Fibroblast of pulmonary artery (primary cell): ENCODE data around the gene MGLL.
A peak's percentile ranks its signal among the peaks of the same experiment; 100 is the strongest.

ENCODE experiments used
- DNase-seq: peaks from one replicate; pipeline ENCODE4 v3.0.0-alpha.2; 2010; ENCODE audit warnings: low read depth
- H3K4me3 ChIP-seq: replicated peaks from 2 replicates; pipeline ENCODE4 v1.5.1; 2011; ENCODE audit warnings: low read depth, mild to moderate bottlenecking, control low read depth, low read length, moderate library complexity
- CTCF ChIP-seq: IDR thresholded peaks from 2 replicates; pipeline ENCODE4 v1.5.1; 2011; ENCODE audit warnings: mild to moderate bottlenecking, control low read depth, low read length, inconsistent platforms; ENCODE audit errors: missing control alignments

MGLL gene

GRCh38 chr3:127722091-127722784, 100.1 kb downstream of the MGLL start:
- no peak overlapping the region for H3K4me3 ChIP-seq
- DNase-seq, result no peak
- no peak for TF ChIP-seq CTCF

DNA sequence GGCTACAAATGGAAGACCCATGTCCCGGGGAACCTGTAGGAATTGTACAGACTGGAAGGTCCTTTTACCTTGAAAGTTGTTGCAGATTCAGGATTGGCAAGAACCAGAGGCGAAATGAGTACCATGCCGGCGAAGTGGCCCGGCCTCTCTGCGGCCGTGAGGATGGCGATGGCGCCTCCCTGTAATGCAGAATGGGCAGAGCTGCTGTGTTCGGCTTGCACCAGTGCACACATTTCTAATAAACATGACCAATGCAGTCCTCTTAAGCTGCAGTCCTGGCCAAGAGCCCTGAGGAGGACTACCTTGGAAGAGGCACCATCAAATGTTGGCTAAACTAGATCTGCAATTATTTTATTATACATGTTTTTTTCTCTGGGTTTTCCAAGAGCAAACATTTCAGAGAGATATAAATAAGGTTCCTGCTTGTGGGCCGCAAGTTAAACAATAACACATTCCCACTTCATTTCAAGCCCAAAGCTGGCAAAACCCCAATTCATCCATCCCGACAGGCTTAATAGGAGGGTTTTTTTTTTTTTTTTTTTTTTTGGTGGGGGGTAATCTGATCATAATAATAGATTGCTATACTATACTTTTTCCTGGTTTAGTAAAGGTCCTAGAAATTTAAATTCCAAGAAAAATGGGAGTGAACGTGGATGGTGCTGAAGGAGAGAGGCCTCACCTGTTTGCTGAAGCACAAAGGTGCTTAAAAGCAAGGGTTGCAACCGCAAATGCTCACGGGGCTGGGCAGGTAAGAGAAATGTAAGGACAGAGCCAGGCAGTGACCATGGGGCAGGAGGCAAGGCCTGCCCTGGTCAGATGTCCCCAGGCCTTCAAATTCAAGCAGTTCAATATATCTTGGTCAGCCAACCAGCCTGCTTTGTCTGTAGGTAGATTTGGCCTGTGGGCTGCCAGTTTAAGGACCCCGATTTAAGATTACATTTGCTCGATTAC, 101.1 kb downstream of the MGLL start:
- DNase-seq, result no peak
- no peak for TF ChIP-seq CTCF
- H3K4me3 ChIP-seq, result no peak overlapping the region

- no peak overlapping the region for H3K4me3 ChIP-seq
- no peak for TF ChIP-seq CTCF
- no peak for DNase-seq
Observed at GRCh38 chr3:127720161-127720823, 102.0 kb downstream of the MGLL start.

DNA sequence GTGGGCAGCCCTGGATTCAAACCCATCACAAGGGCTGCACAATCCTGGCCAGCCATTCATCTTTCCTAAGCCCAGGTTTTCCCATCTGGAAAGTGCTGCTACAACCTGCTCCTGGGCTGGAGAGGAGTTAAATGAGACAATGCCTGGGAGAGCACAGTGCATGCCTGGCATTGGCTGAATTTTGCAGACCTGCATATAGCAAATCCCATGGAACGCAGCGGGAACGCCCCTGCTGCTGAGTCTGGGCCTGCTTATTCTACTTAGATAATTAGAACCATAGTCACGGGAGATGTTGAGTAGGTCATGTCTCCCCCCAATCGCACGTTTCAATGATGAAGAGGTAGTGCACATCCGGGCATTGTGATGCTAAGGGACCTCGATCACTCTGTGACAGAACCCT, 102.9 kb downstream of the MGLL start:
- no peak for DNase-seq
- H3K4me3 ChIP-seq, result no peak overlapping the region
- no peak for TF ChIP-seq CTCF

DNA sequence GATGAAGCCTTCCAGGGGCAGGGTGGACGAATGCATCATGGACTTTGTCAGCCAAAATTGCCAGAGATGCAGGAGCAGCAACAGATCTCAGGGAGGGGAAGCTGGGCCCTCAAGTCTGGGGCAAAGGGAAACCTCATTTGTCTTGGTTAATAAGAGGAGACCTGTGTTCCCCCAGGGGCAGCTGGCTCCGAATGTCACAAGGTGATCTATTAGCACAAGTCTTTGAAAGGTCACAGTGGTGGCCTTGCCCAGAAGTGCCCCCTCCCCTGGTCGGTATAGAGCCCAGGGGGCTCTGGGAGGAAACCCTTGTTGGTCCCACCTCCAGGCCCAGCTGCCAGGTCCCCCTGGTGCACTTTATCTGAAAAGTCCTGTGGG, 103.4 kb downstream of the MGLL start:
- no peak for TF ChIP-seq CTCF
- DNase-seq, result no peak
- H3K4me3 ChIP-seq, result no peak overlapping the region

- DNase-seq, result no peak
- H3K4me3 ChIP-seq, result no peak overlapping the region
- TF ChIP-seq CTCF, result peak; percentile 18
Observed at GRCh38 chr3:127718245-127718915, 103.9 kb downstream of the MGLL start.
